ENCODE data around the gene ABHD1. TPM values are rescaled to one million over a fixed set of nuclear protein-coding genes. Genes with fewer than 3 reads are reported as not detected.

The ABHD1 gene
- total RNA-seq, 1 donor from 2014 or later: not detected

- H3K9me3 Mint-ChIP-seq (ENCODE audit: unreplicated experiment): no peaks in the 10 kb centered on the region
- Histone ChIP-seq H3K4me1 (ENCODE audit: insufficient read depth, low read length) (no peaks in the 10 kb centered on the region), H3K36me3 (ENCODE audit: insufficient read depth, low read length) (peaks cover 8% of the 10 kb centered on the region), H4K20me1 (ENCODE audit: insufficient read depth, low read length) (peaks cover 13% of the 10 kb centered on the region), H3K4me3 (ENCODE audit: insufficient read depth, low read depth, low read length) (no peak overlapping the region), H3K27me3 (ENCODE audit: insufficient read depth, low read length) (peaks cover 13% of the 10 kb centered on the region), H3K79me2 (ENCODE audit: insufficient read depth, low read length) (no peaks in the 10 kb centered on the region), H2AFZ (ENCODE audit: low read depth, low read length) (no peak overlapping the region), H3K4me2 (ENCODE audit: low read length) (no peak overlapping the region), H3K9me3 (ENCODE audit: insufficient read depth, low read depth, low read length) (no peaks in the 10 kb centered on the region), H3K27ac (ENCODE audit: low read depth, low read length) (no peak overlapping the region), H3K9ac (ENCODE audit: low read length) (no peak overlapping the region)
- H3K36me3 Mint-ChIP-seq (ENCODE audit: low read depth, unreplicated experiment): peaks cover 8% of the 10 kb centered on the region
- no peak for FAIRE-seq
- peaks cover 34% of the 10 kb centered on the region for H3K27me3 Mint-ChIP-seq (ENCODE audit: low read depth, unreplicated experiment)
- no peak overlapping the region for H3K27ac Mint-ChIP-seq (ENCODE audit: unreplicated experiment)
- no peak for DNase-seq (ENCODE audit: low read depth)
- no peak overlapping the region for H3K4me3 Mint-ChIP-seq (ENCODE audit: unreplicated experiment)
- no peak for TF ChIP-seq EZH2 (IDR thresholded peaks at IDR 0.05; ENCODE audit: insufficient read depth, low read length)
- TF ChIP-seq, protein P1, sequence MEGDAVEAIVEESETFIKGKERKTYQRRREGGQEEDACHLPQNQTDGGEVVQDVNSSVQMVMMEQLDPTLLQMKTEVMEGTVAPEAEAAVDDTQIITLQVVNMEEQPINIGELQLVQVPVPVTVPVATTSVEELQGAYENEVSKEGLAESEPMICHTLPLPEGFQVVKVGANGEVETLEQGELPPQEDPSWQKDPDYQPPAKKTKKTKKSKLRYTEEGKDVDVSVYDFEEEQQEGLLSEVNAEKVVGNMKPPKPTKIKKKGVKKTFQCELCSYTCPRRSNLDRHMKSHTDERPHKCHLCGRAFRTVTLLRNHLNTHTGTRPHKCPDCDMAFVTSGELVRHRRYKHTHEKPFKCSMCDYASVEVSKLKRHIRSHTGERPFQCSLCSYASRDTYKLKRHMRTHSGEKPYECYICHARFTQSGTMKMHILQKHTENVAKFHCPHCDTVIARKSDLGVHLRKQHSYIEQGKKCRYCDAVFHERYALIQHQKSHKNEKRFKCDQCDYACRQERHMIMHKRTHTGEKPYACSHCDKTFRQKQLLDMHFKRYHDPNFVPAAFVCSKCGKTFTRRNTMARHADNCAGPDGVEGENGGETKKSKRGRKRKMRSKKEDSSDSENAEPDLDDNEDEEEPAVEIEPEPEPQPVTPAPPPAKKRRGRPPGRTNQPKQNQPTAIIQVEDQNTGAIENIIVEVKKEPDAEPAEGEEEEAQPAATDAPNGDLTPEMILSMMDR (IDR thresholded peaks at IDR 0.05; ENCODE audit: insufficient read depth, low read depth, low read length): no peak
- no peaks in the 10 kb centered on the region for H3K4me1 Mint-ChIP-seq (ENCODE audit: low read depth, unreplicated experiment)
Observed at GRCh38 chr2:27126252-27126710, 2.7 kb downstream of the ABHD1 start.

- DNase-seq (ENCODE audit: low read depth) (no peak), FAIRE-seq (no peak)
- H3K9ac ChIP-seq (ENCODE audit: low read length): no peak overlapping the region
- TF ChIP-seq, protein P1 (IDR thresholded peaks at IDR 0.05; ENCODE audit: insufficient read depth, low read depth, low read length): no peak
- no peak for TF ChIP-seq EZH2 (IDR thresholded peaks at IDR 0.05; ENCODE audit: insufficient read depth, low read length)
- no peak overlapping the region for H3K4me3 Mint-ChIP-seq (ENCODE audit: unreplicated experiment)
- peaks cover 12% of the 10 kb centered on the region for H3K36me3 Mint-ChIP-seq (ENCODE audit: low read depth, unreplicated experiment)
- peaks cover 13% of the 10 kb centered on the region for H3K79me2 ChIP-seq (ENCODE audit: insufficient read depth, low read length)
- H3K4me1 Mint-ChIP-seq (ENCODE audit: low read depth, unreplicated experiment): peaks cover 4% of the 10 kb centered on the region
- no peak overlapping the region for H3K27ac Mint-ChIP-seq (ENCODE audit: unreplicated experiment)
- no peak overlapping the region for H3K4me3 ChIP-seq (ENCODE audit: insufficient read depth, low read depth, low read length)
- H3K4me2 ChIP-seq (ENCODE audit: low read length): no peak overlapping the region
- H4K20me1 ChIP-seq (ENCODE audit: insufficient read depth, low read length): peaks cover 31% of the 10 kb centered on the region
- no peaks in the 10 kb centered on the region for H3K9me3 ChIP-seq (ENCODE audit: insufficient read depth, low read depth, low read length)
- no peaks in the 10 kb centered on the region for H3K9me3 Mint-ChIP-seq (ENCODE audit: unreplicated experiment)
- peaks cover 8% of the 10 kb centered on the region for H3K36me3 ChIP-seq (ENCODE audit: insufficient read depth, low read length)
- H3K4me1 ChIP-seq (ENCODE audit: insufficient read depth, low read length): peaks cover under 1% of the 10 kb centered on the region
- H2AFZ ChIP-seq (ENCODE audit: low read depth, low read length): no peak overlapping the region
- H3K27me3 ChIP-seq (ENCODE audit: insufficient read depth, low read length): peaks cover 3% of the 10 kb centered on the region
- H3K27me3 Mint-ChIP-seq (ENCODE audit: low read depth, unreplicated experiment): peaks cover 16% of the 10 kb centered on the region
- no peak overlapping the region for H3K27ac ChIP-seq (ENCODE audit: low read depth, low read length)
Observed at GRCh38 chr2:27127883-27128667, 4.5 kb downstream of the ABHD1 start.

Data from astrocyte (in vitro differentiated cells and primary cell).